Keratinocyte (primary cell): ENCODE data around the gene CLCN2. TPM values are rescaled to one million over a fixed set of nuclear protein-coding genes. Genes with fewer than 3 reads are reported as not detected.

Experiments
- DNase-seq: peaks from one replicate; pipeline ENCODE4 v3.0.0-alpha.2; 2011; ENCODE audit warnings: low read depth, missing footprints, low spot score
- FAIRE-seq: peaks from 2 replicates; lab custom pipeline; 2011; peaks lifted over from hg19 to GRCh38; lab: Jason Lieb, UNC
- H2AFZ ChIP-seq: 2 replicates; pipeline ENCODE4 v1.6.0; 2012; ENCODE audit warnings: low read length, control low read depth, inconsistent platforms; ENCODE audit not compliant: control insufficient read depth
- H3K27ac ChIP-seq: 2 replicates; pipeline ENCODE4 v1.5.1; 2011; ENCODE audit warnings: low read length; ENCODE audit not compliant: control insufficient read depth, insufficient read depth
- H3K27me3 ChIP-seq: 3 replicates; pipeline ENCODE4 v1.6.0; 2011; ENCODE audit warnings: low read length; ENCODE audit not compliant: control insufficient read depth, insufficient read depth; ENCODE audit errors: extremely low read depth
- H3K36me3 ChIP-seq, 2 experiments: 2 replicates in 1 of 2; 3 replicates in 1 of 2; pipeline ENCODE4 v1.5.1; 2011; ENCODE audit warnings: low read length in 2 of 2, mild to moderate bottlenecking in 1 of 2; ENCODE audit not compliant: control insufficient read depth in 2 of 2, insufficient read depth in 2 of 2; ENCODE audit errors: extremely low read depth in 1 of 2
- H3K4me1 ChIP-seq: 3 replicates; pipeline ENCODE4 v1.5.1; 2011; ENCODE audit warnings: low read length; ENCODE audit not compliant: control insufficient read depth, insufficient read depth; ENCODE audit errors: extremely low read depth
- H3K4me2 ChIP-seq: 3 replicates; pipeline ENCODE4 v1.6.0; 2011; ENCODE audit warnings: low read depth, low read length; ENCODE audit not compliant: control insufficient read depth, insufficient read depth; ENCODE audit errors: extremely low read depth
- H3K4me3 ChIP-seq, 3 experiments: fragments of 200-600 bp in 1 of 3; sonication (generic) in 1 of 3; 2 replicates in 2 of 3; 3 replicates in 1 of 3; pipeline ENCODE4 v1.5.1; 2011 to 2016; ENCODE audit warnings: low read length in 3 of 3, mild to moderate bottlenecking in 3 of 3, control low read depth in 2 of 3, inconsistent platforms in 1 of 3, low read depth in 1 of 3, mixed read lengths in 1 of 3, mixed run types in 1 of 3, moderate library complexity in 1 of 3; ENCODE audit not compliant: control insufficient read depth in 2 of 3, insufficient read depth in 2 of 3; ENCODE audit errors: extremely low read depth in 1 of 3
- H3K79me2 ChIP-seq: 2 replicates; pipeline ENCODE4 v1.6.0; 2012; ENCODE audit warnings: low read length; ENCODE audit not compliant: control insufficient read depth, insufficient read depth
- H3K9ac ChIP-seq: 3 replicates; pipeline ENCODE4 v1.6.0; 2011; ENCODE audit warnings: low read length; ENCODE audit not compliant: control insufficient read depth, insufficient read depth; ENCODE audit errors: extremely low read depth
- H3K9me1 ChIP-seq: 3 replicates; pipeline ENCODE4 v1.6.0; 2011; ENCODE audit warnings: low read length; ENCODE audit not compliant: control insufficient read depth, insufficient read depth; ENCODE audit errors: extremely low read depth
- H3K9me3 ChIP-seq: 2 replicates; pipeline ENCODE4 v1.5.1; 2012; ENCODE audit warnings: low read depth, low read length; ENCODE audit not compliant: control insufficient read depth
- H4K20me1 ChIP-seq: 3 replicates; pipeline ENCODE4 v1.6.0; 2011; ENCODE audit warnings: low read length; ENCODE audit not compliant: control insufficient read depth, insufficient read depth; ENCODE audit errors: extremely low read depth
- CTCF ChIP-seq, 3 experiments: IDR thresholded peaks in 1 of 3; conservative IDR thresholded peaks in 1 of 3; optimal IDR thresholded peaks in 1 of 3; 2 replicates in 2 of 3; 3 replicates in 1 of 3; pipeline versions ENCODE3 to v1.5.1; 2011; ENCODE audit warnings: low read length in 3 of 3, mild to moderate bottlenecking in 3 of 3, moderate library complexity in 2 of 3, control low read depth in 1 of 3, inconsistent platforms in 1 of 3; ENCODE audit not compliant: insufficient read depth in 2 of 3; ENCODE audit errors: extremely low read depth in 1 of 3
- EZH2 ChIP-seq: IDR thresholded peaks from one replicate; pipeline ENCODE4 v1.6.1; 2012; ENCODE audit warnings: inconsistent platforms, mild to moderate bottlenecking, low read length, moderate library complexity
- dilution Hi-C: fragments of 300-500 bp; cut with MboI; formaldehyde crosslinking; loops from one replicate; pipeline ENCODE4 v1.7.0; 2020; ENCODE audit warnings: low sequenced_read_pairs; ENCODE audit not compliant: extremely low pct_ligation_motif_present
- polyA plus RNA-seq, 5 experiments: library from polyadenylated mRNA; depleted of rRNA in 3 of 5; stranded (reverse) in 3 of 5; stranded (forward) in 1 of 5; unstranded in 1 of 5; fragments of >200 nt; gene quantifications; 1 replicate in 1 of 5; 2 replicates in 3 of 5; 3 replicates in 1 of 5; pipeline versions ENCODE4 v1.2.1 to v1.2.3, GENCODE V29; 2011 to 2012; ENCODE audit warnings: missing spikeins in 2 of 5, low read depth in 1 of 5, low replicate concordance in 1 of 5

Gene CLCN2
- polyA plus RNA-seq, 1 donor (not counting 4 experiments of a cell fraction or from before 2014, with no cell fraction given) = 3.1 TPM

GRCh38 chr3:184349563-184350470 lies 11.6 kb downstream of the CLCN2 start:
- Histone ChIP-seq H3K27me3 (no peaks in the 10 kb centered on the region), H3K4me2 (no peak overlapping the region), H3K27ac (no peak overlapping the region), H3K4me3 (no peak overlapping the region), H4K20me1 (no peaks in the 10 kb centered on the region), H3K36me3 (peaks cover 10 to 11% of the 10 kb centered on the region in 2 experiments), H2AFZ (no peak overlapping the region), H3K4me1 (peaks cover 3% of the 10 kb centered on the region), H3K79me2 (no peaks in the 10 kb centered on the region), H3K9me3 (no peaks in the 10 kb centered on the region), H3K9ac (no peak overlapping the region), H3K9me1 (no peaks in the 10 kb centered on the region)
- FAIRE-seq (no peak), DNase-seq (no peak)
- dilution Hi-C loops = no loop called here
- TF ChIP-seq CTCF (optimal IDR thresholded peaks at IDR 0.05 in 1 of 3, IDR thresholded peaks at IDR 0.05 in 1 of 3, conservative IDR thresholded peaks at IDR 0.05 in 1 of 3; ENCODE audit: extremely low read depth in 1 of 3, insufficient read depth in 2 of 3, low read length in 3 of 3) = no peak
- TF ChIP-seq EZH2 = no peak

GRCh38 chr3:184348057-184348382 lies 13.4 kb downstream of the CLCN2 start:
- no peak for FAIRE-seq
- no peak for TF ChIP-seq EZH2
- TF ChIP-seq CTCF (optimal IDR thresholded peaks at IDR 0.05 in 1 of 3, IDR thresholded peaks at IDR 0.05 in 1 of 3, conservative IDR thresholded peaks at IDR 0.05 in 1 of 3; ENCODE audit: extremely low read depth in 1 of 3, insufficient read depth in 2 of 3, low read length in 3 of 3) = no peak
- H3K4me1 ChIP-seq = peaks cover 11% of the 10 kb centered on the region

More at GRCh38 chr3:184348057-184348382, 13.4 kb downstream of the CLCN2 start:
- Histone ChIP-seq H3K27ac (no peak overlapping the region), H4K20me1 (no peaks in the 10 kb centered on the region), H3K36me3 (peaks cover 11 to 13% of the 10 kb centered on the region in 2 experiments), H3K9me1 (no peaks in the 10 kb centered on the region), H3K9me3 (no peaks in the 10 kb centered on the region), H3K27me3 (no peaks in the 10 kb centered on the region), H3K79me2 (no peaks in the 10 kb centered on the region), H3K9ac (no peak overlapping the region), H3K4me3 (no peak overlapping the region), H3K4me2 (no peak overlapping the region), H2AFZ (no peak overlapping the region)
- dilution Hi-C loops = no loop called here
- no peak for DNase-seq
